Activated CD8-positive, alpha-beta memory T cell treated with anti-CD3 and anti-CD28 coated beads for 1 hour (primary cell): Measurements from ENCODE around the gene EIF3L.
"Not testable (repeated sequence)": the region's sequence is repeated elsewhere in the genome, so short reads cannot be mapped to it uniquely, and the experiment has no call there.

Experiments used
- DNase-seq, 2 donors: peaks; one replicate each; pipeline ENCODE4 v3.0.0-alpha.2; 2020; ENCODE audit warnings: low read depth in 1 of 2; ENCODE audit errors: extremely low read depth in 1 of 2

EIF3L gene

GRCh38 chr22:37849089-37849751, at the start of gene EIF3L:
TSS of gene EIF3L (plus strand) at chr22:37849419. CDS start at chr22:37849450, 31 bp downstream.
- DNase-seq = peak; percentile 62 to 76

GRCh38 chr22:37799979-37800378, 49.2 kb upstream of the EIF3L start:
- not testable (repeated sequence) for DNase-seq

GRCh38 chr22:37801946-37802309, 47.3 kb upstream of the EIF3L start:
- no peak for DNase-seq

- no peak for DNase-seq
These were observed 46.7 kb upstream of the EIF3L start for GRCh38 chr22:37802310-37803194.

- DNase-seq = no peak
These were observed 46.0 kb upstream of the EIF3L start for GRCh38 chr22:37803195-37803638.

GRCh38 chr22:37803639-37804351, 45.4 kb upstream of the EIF3L start:
- DNase-seq = no peak

- DNase-seq = no peak
These were observed 44.8 kb upstream of the EIF3L start for GRCh38 chr22:37804352-37804880.

- DNase-seq = peak; percentile 19 to 40
These were observed 44.1 kb upstream of the EIF3L start for GRCh38 chr22:37804881-37805809.

- no peak for DNase-seq
These were observed 43.4 kb upstream of the EIF3L start for GRCh38 chr22:37805810-37806277.

- DNase-seq = no peak
These were observed 42.5 kb upstream of the EIF3L start for GRCh38 chr22:37806409-37807333.

GRCh38 chr22:37807410-37808293, 41.6 kb upstream of the EIF3L start, which contains the start of gene GCAT:
TSS of gene GCAT (plus strand) at chr22:37807934. CDS start at chr22:37807968, 34 bp downstream.
- DNase-seq = peak; percentile 59 to 73

GRCh38 chr22:37808294-37808657, 40.9 kb upstream of the EIF3L start:
- DNase-seq = no peak

GRCh38 chr22:37809672-37810333, 39.4 kb upstream of the EIF3L start:
- no peak for DNase-seq

GRCh38 chr22:37811867-37812266, 37.4 kb upstream of the EIF3L start:
- no peak for DNase-seq

- DNase-seq = no peak
These were observed 36.1 kb upstream of the EIF3L start for GRCh38 chr22:37812869-37813678.

GRCh38 chr22:37815593-37815992, 33.6 kb upstream of the EIF3L start:
- DNase-seq = no peak
